GM20431 (cell line): ENCODE data around the gene PEX7.
"Not testable (repeated sequence)": the region's sequence is repeated elsewhere in the genome, so short reads cannot be mapped to it uniquely, and the experiment has no call there.

ENCODE experiments used
- in situ Hi-C: fragments of 300-500 bp; cut with MseI, MboI; formaldehyde crosslinking; loops from one replicate; pipeline ENCODE4 v1.15.0; 2020; ENCODE audit warnings: low sequenced_read_pairs; ENCODE audit not compliant: unreplicated experiment

Gene PEX7

GRCh38 chr6:136822376-136823127 lies at the start of gene PEX7:
TSS of gene PEX7 (plus strand) at chr6:136822592. CDS start at chr6:136822666, 74 bp downstream.
- in situ Hi-C loops = no loop called here

GRCh38 chr6:136772685-136773472 lies 49.5 kb upstream of the PEX7 start:
- in situ Hi-C loops = no loop called here

GRCh38 chr6:136773473-136773796 lies 49.0 kb upstream of the PEX7 start:
- in situ Hi-C loops = no loop called here

- in situ Hi-C loops = no loop called here
Measured at GRCh38 chr6:136774228-136775041, 48.0 kb upstream of the PEX7 start.

GRCh38 chr6:136775081-136775480 lies 47.3 kb upstream of the PEX7 start:
- in situ Hi-C loops = no loop called here

- in situ Hi-C loops = no loop called here
Measured at GRCh38 chr6:136775548-136775947, 46.8 kb upstream of the PEX7 start.

- in situ Hi-C loops = no loop called here
Measured at GRCh38 chr6:136777651-136778050, 44.7 kb upstream of the PEX7 start.

- in situ Hi-C loops = no loop called here
Measured at GRCh38 chr6:136779682-136780081, 42.7 kb upstream of the PEX7 start.

GRCh38 chr6:136780972-136781371 lies 41.4 kb upstream of the PEX7 start:
- in situ Hi-C loops = no loop called here

GRCh38 chr6:136782021-136782770 lies 40.2 kb upstream of the PEX7 start:
- in situ Hi-C loops = no loop called here

GRCh38 chr6:136783021-136783420 lies 39.4 kb upstream of the PEX7 start:
- in situ Hi-C loops = no loop called here

GRCh38 chr6:136783495-136784270 lies 38.7 kb upstream of the PEX7 start:
- in situ Hi-C loops = no loop called here

- in situ Hi-C loops = no loop called here
Measured at GRCh38 chr6:136784271-136784664, 38.1 kb upstream of the PEX7 start.

- in situ Hi-C loops = no loop called here
Measured at GRCh38 chr6:136784910-136785746, 37.3 kb upstream of the PEX7 start.

- in situ Hi-C loops = no loop called here
Measured at GRCh38 chr6:136786658-136787057, 35.7 kb upstream of the PEX7 start.

GRCh38 chr6:136787726-136788068 lies 34.7 kb upstream of the PEX7 start:
- in situ Hi-C loops = no loop called here

- in situ Hi-C loops = no loop called here
Measured at GRCh38 chr6:136788069-136788902, 34.1 kb upstream of the PEX7 start.

GRCh38 chr6:136789440-136789839 lies 33.0 kb upstream of the PEX7 start:
- in situ Hi-C loops = not testable (repeated sequence)
